HL-60 (cell line): ENCODE data around the gene MTMR6.

Experiments
- DNase-seq, 2 experiments: peaks; one replicate each; pipeline ENCODE4 v3.0.0-alpha.2; 2010 to 2020; ENCODE audit warnings: low read depth in 1 of 2, low spot score in 1 of 2
- H3K27ac ChIP-seq: fragments of 250-450 bp; sonication (Bioruptor Pico); replicated peaks from 2 replicates; pipeline ENCODE4 v1.5.1; 2020; ENCODE audit warnings: mild to moderate bottlenecking, moderate library complexity
- H3K27me3 ChIP-seq: fragments of 250-450 bp; sonication (Bioruptor Pico); 2 replicates; pipeline ENCODE4 v1.5.1; 2021; ENCODE audit warnings: mild to moderate bottlenecking, moderate library complexity; ENCODE audit not compliant: insufficient read depth, poor library complexity, severe bottlenecking
- H3K4me3 ChIP-seq: replicated peaks from 2 replicates; pipeline ENCODE4 v1.5.1; 2011; ENCODE audit warnings: mild to moderate bottlenecking, control low read depth, low read length; ENCODE audit not compliant: insufficient read depth
- CTCF ChIP-seq: IDR thresholded peaks from one replicate; pipeline ENCODE4 v1.5.1; 2011; ENCODE audit warnings: low read length, control low read depth, inconsistent platforms; ENCODE audit not compliant: insufficient read depth
- GABPA ChIP-seq: IDR thresholded peaks from 2 replicates; pipeline ENCODE4 v1.6.1; 2012; ENCODE audit warnings: low read depth
- POLR2AphosphoS5 ChIP-seq: IDR thresholded peaks from 2 replicates; pipeline ENCODE4 v1.6.1; 2012; ENCODE audit warnings: low read depth
- REST ChIP-seq: IDR thresholded peaks from 2 replicates; pipeline ENCODE4 v1.6.1; 2012; ENCODE audit warnings: low read depth; ENCODE audit not compliant: insufficient replicate concordance
- SPI1 ChIP-seq: IDR thresholded peaks from 2 replicates; pipeline ENCODE4 v1.6.1; 2012; ENCODE audit warnings: low read depth, mild to moderate bottlenecking, borderline replicate concordance

Gene MTMR6

GRCh38 chr13:25281193-25281934, 5.9 kb downstream of the MTMR6 start:
- no peak overlapping the region; the same call in 1 of the 2 replicates for H3K27ac ChIP-seq
- H3K4me3 ChIP-seq, result no peak overlapping the region
- TF ChIP-seq POLR2AphosphoS5 (no peak), CTCF (no peak), REST (no peak), GABPA (no peak), SPI1 (no peak)
- DNase-seq, result no peak
- no peaks in the 10 kb centered on the region for H3K27me3 ChIP-seq

GRCh38 chr13:25280396-25280795, 6.9 kb downstream of the MTMR6 start:
- Histone ChIP-seq H3K4me3 (no peak overlapping the region), H3K27me3 (no peaks in the 10 kb centered on the region), H3K27ac (no peak overlapping the region)
- TF ChIP-seq GABPA (no peak), SPI1 (no peak), REST (no peak), POLR2AphosphoS5 (no peak), CTCF (no peak)
- DNase-seq, result no peak

- no peak for TF ChIP-seq REST
- TF ChIP-seq POLR2AphosphoS5, result no peak
- TF ChIP-seq GABPA, result no peak
- no peak overlapping the region for H3K27ac ChIP-seq
- no peaks in the 10 kb centered on the region for H3K27me3 ChIP-seq
- DNase-seq, result no peak
- no peak overlapping the region for H3K4me3 ChIP-seq
Measured at GRCh38 chr13:25276748-25277147, 10.5 kb downstream of the MTMR6 start.
